Fibroblast of pulmonary artery (primary cell): ENCODE data around the gene RGMB.
A peak's percentile ranks its signal among the peaks of the same experiment; 100 is the strongest.

Experiments
- DNase-seq: peaks from one replicate; pipeline ENCODE4 v3.0.0-alpha.2; 2010; ENCODE audit warnings: low read depth
- H3K4me3 ChIP-seq: replicated peaks from 2 replicates; pipeline ENCODE4 v1.5.1; 2011; ENCODE audit warnings: low read depth, mild to moderate bottlenecking, control low read depth, low read length, moderate library complexity
- CTCF ChIP-seq: IDR thresholded peaks from 2 replicates; pipeline ENCODE4 v1.5.1; 2011; ENCODE audit warnings: mild to moderate bottlenecking, control low read depth, low read length, inconsistent platforms; ENCODE audit errors: missing control alignments

RGMB gene

GRCh38 chr5:98773214-98773463 is 324 bp upstream of the RGMB start:
- no peak for DNase-seq
- TF ChIP-seq CTCF: no peak
- peak overlapping the region; percentile 81 for H3K4me3 ChIP-seq

DNA sequence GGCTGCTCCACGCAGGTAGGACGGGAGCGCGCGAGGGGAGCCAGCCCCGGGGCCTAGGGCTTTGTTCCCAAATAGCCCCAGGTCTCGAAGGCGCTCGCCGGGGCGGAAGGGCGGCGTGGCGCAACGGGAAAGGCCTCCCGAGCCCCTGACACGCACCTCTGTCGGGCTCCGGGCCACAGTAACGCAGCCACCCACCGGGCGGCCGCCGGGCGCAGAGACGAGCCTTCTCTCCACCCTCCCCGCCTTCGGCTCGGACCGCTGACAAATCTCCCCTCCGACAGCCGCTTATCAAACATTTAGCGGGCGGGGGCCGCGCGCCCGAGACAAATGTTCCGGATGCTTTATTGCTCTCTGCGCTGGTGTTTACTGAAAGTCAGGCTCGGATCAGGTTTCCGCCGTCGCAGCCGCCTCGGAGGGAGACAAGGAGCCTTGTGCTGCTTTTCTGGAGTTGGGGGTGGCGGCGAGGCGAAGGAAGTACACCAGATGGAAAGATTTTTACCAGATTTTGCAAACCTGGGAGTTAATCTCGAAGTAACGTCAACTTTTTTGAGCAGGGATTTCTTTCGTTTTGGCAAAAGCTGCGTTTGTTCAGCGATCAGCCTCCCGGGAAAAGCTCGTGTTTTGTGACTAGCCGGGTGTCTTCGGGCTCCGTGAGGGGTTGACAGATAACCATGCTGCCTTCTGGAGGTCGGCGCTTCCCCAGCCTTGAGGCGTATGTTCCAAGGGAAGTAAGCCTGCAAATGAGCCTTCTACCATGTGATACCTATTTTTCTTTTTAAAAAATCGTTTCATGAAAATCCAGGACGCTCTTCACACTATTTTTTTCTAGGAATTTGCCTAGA is 950 bp downstream of the RGMB start:
- TF ChIP-seq CTCF: no peak
- peak; percentile 71 for DNase-seq
- H3K4me3 ChIP-seq: peak overlapping the region; percentile 81

DNA sequence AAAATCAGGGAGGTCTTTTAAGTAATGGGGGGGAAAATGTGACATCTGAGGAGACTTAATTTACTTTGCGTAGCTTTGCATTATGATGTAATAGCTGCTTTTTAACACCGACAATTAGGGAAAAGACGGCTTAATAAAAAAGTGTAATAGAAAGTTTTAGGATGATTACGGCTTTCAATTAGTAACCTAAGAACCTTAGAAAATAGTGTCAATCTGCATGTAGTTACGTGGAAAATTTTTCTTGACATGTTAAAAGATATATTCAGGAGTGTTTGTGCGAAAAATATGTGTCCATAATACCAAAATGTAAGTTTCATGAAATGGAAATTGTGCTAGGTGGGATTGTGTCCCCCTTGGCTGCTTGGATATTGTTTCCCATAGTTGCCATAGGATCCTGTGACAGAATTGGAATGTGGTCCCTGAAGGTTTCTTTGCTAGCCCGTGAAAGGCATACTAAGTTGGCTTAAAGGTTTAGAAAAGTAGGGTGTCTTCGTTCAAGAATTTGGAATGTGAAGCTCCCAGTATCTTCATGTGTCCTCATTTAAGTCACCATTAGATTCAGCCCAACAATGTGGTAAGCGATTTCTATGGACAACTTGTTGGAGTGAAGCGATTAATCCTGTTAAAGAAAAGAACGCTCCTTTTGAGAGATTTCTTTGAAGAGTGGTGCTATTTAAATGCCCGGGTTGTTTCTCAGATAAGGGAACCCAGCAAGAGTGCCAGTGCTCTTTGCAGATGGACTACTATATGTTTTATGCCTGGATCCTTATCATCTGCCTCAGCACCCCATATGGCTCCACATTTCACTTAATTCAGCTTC is 2.0 kb downstream of the RGMB start:
- TF ChIP-seq CTCF: no peak
- DNase-seq: no peak
- H3K4me3 ChIP-seq: peak overlapping the region; percentile 81

- no peak for TF ChIP-seq CTCF
- peak overlapping the region; percentile 81 for H3K4me3 ChIP-seq
- peak; percentile 81 for DNase-seq
Measured at GRCh38 chr5:98776066-98776705, 2.7 kb downstream of the RGMB start.

- no peak for DNase-seq
- TF ChIP-seq CTCF: no peak
- H3K4me3 ChIP-seq: no peak overlapping the region
Measured at GRCh38 chr5:98777295-98777694, 3.8 kb downstream of the RGMB start.

GRCh38 chr5:98779264-98779877 is 5.9 kb downstream of the RGMB start:
- TF ChIP-seq CTCF: no peak
- DNase-seq: peak; percentile 31
- H3K4me3 ChIP-seq: no peak overlapping the region
